ENCODE results near the gene PLPP4. TPM values are rescaled to one million over a fixed set of nuclear protein-coding genes. Genes with fewer than 3 reads are reported as not detected.
"Not testable (repeated sequence)": the region's sequence is repeated elsewhere in the genome, so short reads cannot be mapped to it uniquely, and the experiment has no call there.

Gene PLPP4
- total RNA-seq, 1 experiment from 2014 or later = not detected

GRCh38 chr10:120495226-120496009 lies 38.4 kb downstream of the PLPP4 start:
- Mint-ChIP-seq H3K4me1 (ENCODE audit: low read depth, unreplicated experiment) (no peaks in the 10 kb centered on the region), H3K27me3 (ENCODE audit: unreplicated experiment) (peaks cover 9% of the 10 kb centered on the region), H3K4me3 (ENCODE audit: low read depth, unreplicated experiment) (no peak overlapping the region), H3K27ac (ENCODE audit: unreplicated experiment) (no peak overlapping the region), H3K9me3 (ENCODE audit: low read depth, unreplicated experiment) (no peaks in the 10 kb centered on the region), H3K36me3 (ENCODE audit: insufficient read depth, unreplicated experiment) (no peaks in the 10 kb centered on the region)
- no peak for DNase-seq
- intact Hi-C loops (cut with micrococcal nuclease; ENCODE audit: unreplicated experiment) = no loop called here
- CTCF ChIA-PET = interaction anchor here (0.5 kb wide), 1 partner anchor 645 kb away, joined by 5 read pairs; no protein-coding TSS in a partner anchor
- TF ChIP-seq, protein P1, sequence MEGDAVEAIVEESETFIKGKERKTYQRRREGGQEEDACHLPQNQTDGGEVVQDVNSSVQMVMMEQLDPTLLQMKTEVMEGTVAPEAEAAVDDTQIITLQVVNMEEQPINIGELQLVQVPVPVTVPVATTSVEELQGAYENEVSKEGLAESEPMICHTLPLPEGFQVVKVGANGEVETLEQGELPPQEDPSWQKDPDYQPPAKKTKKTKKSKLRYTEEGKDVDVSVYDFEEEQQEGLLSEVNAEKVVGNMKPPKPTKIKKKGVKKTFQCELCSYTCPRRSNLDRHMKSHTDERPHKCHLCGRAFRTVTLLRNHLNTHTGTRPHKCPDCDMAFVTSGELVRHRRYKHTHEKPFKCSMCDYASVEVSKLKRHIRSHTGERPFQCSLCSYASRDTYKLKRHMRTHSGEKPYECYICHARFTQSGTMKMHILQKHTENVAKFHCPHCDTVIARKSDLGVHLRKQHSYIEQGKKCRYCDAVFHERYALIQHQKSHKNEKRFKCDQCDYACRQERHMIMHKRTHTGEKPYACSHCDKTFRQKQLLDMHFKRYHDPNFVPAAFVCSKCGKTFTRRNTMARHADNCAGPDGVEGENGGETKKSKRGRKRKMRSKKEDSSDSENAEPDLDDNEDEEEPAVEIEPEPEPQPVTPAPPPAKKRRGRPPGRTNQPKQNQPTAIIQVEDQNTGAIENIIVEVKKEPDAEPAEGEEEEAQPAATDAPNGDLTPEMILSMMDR (IDR thresholded peaks at IDR 0.05; ENCODE audit: unreplicated experiment) = no peak
- BruUV-seq (replicated peaks) = no TSS peak

DNA sequence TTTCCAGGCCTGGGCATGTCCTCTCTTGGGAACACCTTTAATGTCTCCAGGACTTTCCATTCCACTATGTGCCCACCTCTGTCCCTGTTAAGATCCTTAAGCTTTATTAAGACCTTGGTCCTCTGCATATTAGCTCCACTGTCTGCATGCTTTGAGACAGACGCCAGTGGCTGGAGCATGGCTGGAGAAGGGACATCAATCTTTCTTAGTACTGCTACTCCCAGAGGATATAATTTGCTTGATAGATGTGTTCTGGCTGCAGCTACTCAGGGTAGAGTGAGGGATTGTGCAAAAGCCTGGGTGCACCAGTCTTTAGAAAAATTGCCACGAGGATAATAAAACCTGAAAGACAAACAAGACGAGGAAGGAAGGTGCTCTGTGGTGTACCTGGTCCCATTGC lies 42.9 kb downstream of the PLPP4 start:
- intact Hi-C loops (cut with micrococcal nuclease; ENCODE audit: unreplicated experiment) = no loop called here

GRCh38 chr10:120503689-120504088 lies 46.7 kb downstream of the PLPP4 start:
- Mint-ChIP-seq H3K4me3 (ENCODE audit: low read depth, unreplicated experiment) (no peak overlapping the region), H3K4me1 (ENCODE audit: low read depth, unreplicated experiment) (no peaks in the 10 kb centered on the region), H3K27ac (ENCODE audit: unreplicated experiment) (no peak overlapping the region), H3K27me3 (ENCODE audit: unreplicated experiment) (peaks cover 33% of the 10 kb centered on the region), H3K9me3 (ENCODE audit: low read depth, unreplicated experiment) (no peaks in the 10 kb centered on the region), H3K36me3 (ENCODE audit: insufficient read depth, unreplicated experiment) (no peaks in the 10 kb centered on the region)
- no peak for DNase-seq
- CTCF ChIA-PET = no interaction called here
- no TSS peak for BruUV-seq (replicated peaks)
- intact Hi-C loops (cut with micrococcal nuclease; ENCODE audit: unreplicated experiment) = no loop called here
- TF ChIP-seq, protein P1 (IDR thresholded peaks at IDR 0.05; ENCODE audit: unreplicated experiment) = no peak

More for the DNA sequence above, 42.9 kb downstream of the PLPP4 start:
- CTCF ChIA-PET = no interaction called here
- no TSS peak for BruUV-seq (replicated peaks)
- H3K4me1 Mint-ChIP-seq (ENCODE audit: low read depth, unreplicated experiment) = no peaks in the 10 kb centered on the region
- no peak overlapping the region for H3K4me3 Mint-ChIP-seq (ENCODE audit: low read depth, unreplicated experiment)
- TF ChIP-seq, protein P1 (IDR thresholded peaks at IDR 0.05; ENCODE audit: unreplicated experiment) = no peak
- no peaks in the 10 kb centered on the region for H3K36me3 Mint-ChIP-seq (ENCODE audit: insufficient read depth, unreplicated experiment)
- DNase-seq = no peak
- H3K27me3 Mint-ChIP-seq (ENCODE audit: unreplicated experiment) = peaks cover 32% of the 10 kb centered on the region
- H3K9me3 Mint-ChIP-seq (ENCODE audit: low read depth, unreplicated experiment) = no peaks in the 10 kb centered on the region
- H3K27ac Mint-ChIP-seq (ENCODE audit: unreplicated experiment) = no peak overlapping the region

DNA sequence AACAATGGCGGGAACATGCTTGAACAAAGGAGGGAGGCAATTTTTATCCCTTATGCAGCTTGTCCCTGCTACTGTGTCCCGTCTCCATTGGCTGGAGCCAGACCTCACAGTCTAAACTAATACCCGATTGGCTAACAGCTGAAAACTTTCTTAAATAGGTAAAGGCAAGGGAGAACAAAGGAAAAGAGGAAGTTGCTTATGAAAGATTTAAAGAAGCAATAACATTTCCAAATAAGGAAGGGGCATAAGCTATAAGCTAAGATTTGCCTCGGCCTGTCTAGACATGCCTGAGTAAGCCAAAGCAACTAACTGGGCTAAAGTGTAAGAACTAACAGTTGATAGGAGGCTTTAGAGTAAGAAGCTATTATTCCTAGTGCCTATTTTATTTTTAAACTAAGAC lies 47.2 kb downstream of the PLPP4 start:
- H3K27ac Mint-ChIP-seq (ENCODE audit: unreplicated experiment); CTCF ChIA-PET; H3K9me3 Mint-ChIP-seq (ENCODE audit: low read depth, unreplicated experiment); BruUV-seq (replicated peaks); H3K4me1 Mint-ChIP-seq (ENCODE audit: low read depth, unreplicated experiment); H3K4me3 Mint-ChIP-seq (ENCODE audit: low read depth, unreplicated experiment); DNase-seq; intact Hi-C loops (cut with micrococcal nuclease; ENCODE audit: unreplicated experiment); H3K36me3 Mint-ChIP-seq (ENCODE audit: insufficient read depth, unreplicated experiment): not testable (repeated sequence)
- peaks cover 33% of the 10 kb centered on the region for H3K27me3 Mint-ChIP-seq (ENCODE audit: unreplicated experiment)

DNA sequence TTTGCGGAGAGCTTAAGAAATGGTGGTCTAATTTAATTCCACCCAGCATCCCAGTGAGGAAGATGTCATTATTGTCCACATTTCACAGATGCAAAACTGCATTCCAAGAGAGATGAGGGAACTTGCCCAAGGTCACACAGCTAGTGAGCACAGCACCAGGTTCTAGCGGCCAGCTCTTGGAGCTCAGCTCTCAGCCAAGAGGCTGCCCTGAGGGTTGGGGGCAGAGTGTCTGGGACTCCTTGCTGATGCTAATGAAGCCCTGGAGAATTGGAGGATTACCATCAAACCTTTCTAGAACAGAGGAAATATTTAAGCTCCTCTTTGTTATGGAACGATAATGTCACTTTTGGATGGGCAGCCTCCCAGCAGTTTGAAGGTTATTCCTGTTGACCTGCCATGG lies 48.0 kb downstream of the PLPP4 start:
- DNase-seq = no peak

More for the DNA sequence above, 48.0 kb downstream of the PLPP4 start:
- Mint-ChIP-seq H3K4me1 (ENCODE audit: low read depth, unreplicated experiment) (no peaks in the 10 kb centered on the region), H3K27ac (ENCODE audit: unreplicated experiment) (no peak overlapping the region), H3K9me3 (ENCODE audit: low read depth, unreplicated experiment) (no peaks in the 10 kb centered on the region), H3K36me3 (ENCODE audit: insufficient read depth, unreplicated experiment) (no peaks in the 10 kb centered on the region), H3K4me3 (ENCODE audit: low read depth, unreplicated experiment) (no peak overlapping the region), H3K27me3 (ENCODE audit: unreplicated experiment) (peaks cover 26% of the 10 kb centered on the region)
- CTCF ChIA-PET = interaction anchor here (0.6 kb wide), 1 partner anchor 1408 kb away, joined by 4 read pairs; no protein-coding TSS in a partner anchor
- intact Hi-C loops (cut with micrococcal nuclease; ENCODE audit: unreplicated experiment) = no loop called here
- TF ChIP-seq, protein P1 (IDR thresholded peaks at IDR 0.05; ENCODE audit: unreplicated experiment) = no peak
- BruUV-seq (replicated peaks) = no TSS peak
